Left lobe of liver (tissue), 2 donors: ENCODE data around the gene CETP. TPM values are rescaled to one million over a fixed set of nuclear protein-coding genes. Genes with fewer than 3 reads are reported as not detected.

Experiments
- ATAC-seq: fragments of 200-7000 bp; cut with Tn5 transposase; one replicate; pipeline ENCODE4 v1.9.1; 2020; ENCODE audit warnings: mild to moderate bottlenecking, moderate library complexity
- DNase-seq: peaks from one replicate; pipeline ENCODE4 v3.0.0-alpha.2; 2020; ENCODE audit warnings: low spot score
- total RNA-seq: library from RNA; stranded (reverse); gene quantifications from one replicate; pipeline ENCODE4 v1.2.1, GENCODE V29; 2021
- donor health status: DM: no; HTN: no; CAD: no; lungs with moderate emphysema.
- donor health status: DM: no; HTN: yes; CAD: no.

The CETP gene
- total RNA-seq, 1 donor from 2014 or later: 3.8 TPM

- no peak for DNase-seq
- ATAC-seq: no peak
Measured at GRCh38 chr16:57016301-57016700, 54.6 kb downstream of the CETP start.

- no peak for ATAC-seq
- no peak for DNase-seq
Measured at GRCh38 chr16:57016831-57017230, 55.1 kb downstream of the CETP start.

DNA sequence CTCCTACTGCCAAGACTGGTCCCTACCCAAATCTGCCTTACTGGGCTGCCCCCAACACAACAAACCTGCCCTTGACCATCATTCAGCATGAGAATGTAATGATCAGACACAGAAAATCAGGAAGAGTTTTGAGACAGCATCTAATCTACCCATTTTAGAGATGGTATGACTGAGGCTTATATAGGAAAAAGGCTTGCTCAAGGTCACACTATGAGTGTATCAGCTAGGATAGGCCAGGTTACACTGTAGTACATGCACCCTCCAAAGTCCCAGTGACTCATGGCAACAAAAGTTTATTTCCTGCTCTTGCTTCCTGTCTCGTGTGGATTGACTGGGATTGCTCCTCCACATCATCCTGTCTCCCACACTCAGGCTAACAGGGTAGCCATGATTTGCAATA is 55.5 kb downstream of the CETP start:
- DNase-seq (no peak), ATAC-seq (no peak)

GRCh38 chr16:57019746-57020145 is 58.0 kb downstream of the CETP start:
- DNase-seq: no peak
- ATAC-seq: no peak

GRCh38 chr16:57020651-57021050 is 58.9 kb downstream of the CETP start:
- no peak for DNase-seq
- no peak for ATAC-seq

DNA sequence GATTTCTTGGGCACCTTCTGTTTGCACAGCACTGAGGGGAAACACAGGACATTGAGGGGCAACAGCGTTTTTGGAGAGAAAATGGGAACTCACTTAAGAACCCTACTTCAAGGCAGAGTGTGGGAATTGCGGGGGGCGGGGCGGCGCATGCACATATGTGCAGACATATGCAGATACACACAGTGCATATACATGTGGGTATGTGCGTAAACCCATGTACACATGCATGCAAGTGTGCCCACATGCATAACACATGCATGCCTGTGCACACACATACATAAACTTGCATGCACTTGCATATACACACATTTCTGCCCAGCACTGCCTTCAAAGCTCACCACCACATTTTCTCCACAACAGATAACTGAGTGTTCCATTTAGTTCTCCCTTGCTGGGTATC is 60.0 kb downstream of the CETP start:
- ATAC-seq (no peak), DNase-seq (no peak)

GRCh38 chr16:57022445-57022844 is 60.7 kb downstream of the CETP start:
- DNase-seq (no peak), ATAC-seq (no peak)

DNA sequence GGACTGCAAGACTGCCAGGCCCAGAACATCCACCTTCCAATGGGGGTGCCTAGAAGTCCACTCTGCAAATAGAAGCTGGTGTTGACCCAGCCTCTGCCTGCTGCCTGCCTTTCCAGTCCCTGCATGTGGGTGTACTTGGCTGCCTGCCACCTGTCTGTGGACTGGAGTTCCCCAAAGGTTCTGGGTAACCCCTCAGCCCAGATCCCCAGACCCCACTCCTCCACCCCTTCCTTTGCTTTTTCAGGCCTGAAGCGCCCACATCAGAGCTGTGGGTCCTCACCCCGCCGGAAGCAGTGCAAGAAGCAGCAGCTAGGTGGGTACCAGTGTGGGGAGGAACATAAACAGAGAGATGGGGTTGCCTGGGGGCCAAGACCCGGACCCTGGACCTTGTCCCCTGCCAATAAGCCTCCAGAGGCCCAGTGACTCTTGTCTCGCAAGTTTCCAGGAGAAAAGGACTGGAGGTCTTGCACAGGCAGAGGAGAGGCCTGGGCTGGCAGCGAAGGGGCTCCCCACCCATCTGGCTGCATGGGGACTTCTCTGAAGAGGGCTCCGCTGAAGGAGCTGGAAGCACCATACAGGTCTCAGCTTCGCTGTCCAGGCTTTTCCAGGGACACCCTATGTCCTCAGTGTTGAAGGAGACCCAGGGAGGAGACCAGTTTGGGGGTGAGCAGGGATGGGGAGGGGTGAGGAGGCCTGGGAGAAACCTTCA is 61.9 kb downstream of the CETP start:
- ATAC-seq: no peak
- DNase-seq: no peak

DNA sequence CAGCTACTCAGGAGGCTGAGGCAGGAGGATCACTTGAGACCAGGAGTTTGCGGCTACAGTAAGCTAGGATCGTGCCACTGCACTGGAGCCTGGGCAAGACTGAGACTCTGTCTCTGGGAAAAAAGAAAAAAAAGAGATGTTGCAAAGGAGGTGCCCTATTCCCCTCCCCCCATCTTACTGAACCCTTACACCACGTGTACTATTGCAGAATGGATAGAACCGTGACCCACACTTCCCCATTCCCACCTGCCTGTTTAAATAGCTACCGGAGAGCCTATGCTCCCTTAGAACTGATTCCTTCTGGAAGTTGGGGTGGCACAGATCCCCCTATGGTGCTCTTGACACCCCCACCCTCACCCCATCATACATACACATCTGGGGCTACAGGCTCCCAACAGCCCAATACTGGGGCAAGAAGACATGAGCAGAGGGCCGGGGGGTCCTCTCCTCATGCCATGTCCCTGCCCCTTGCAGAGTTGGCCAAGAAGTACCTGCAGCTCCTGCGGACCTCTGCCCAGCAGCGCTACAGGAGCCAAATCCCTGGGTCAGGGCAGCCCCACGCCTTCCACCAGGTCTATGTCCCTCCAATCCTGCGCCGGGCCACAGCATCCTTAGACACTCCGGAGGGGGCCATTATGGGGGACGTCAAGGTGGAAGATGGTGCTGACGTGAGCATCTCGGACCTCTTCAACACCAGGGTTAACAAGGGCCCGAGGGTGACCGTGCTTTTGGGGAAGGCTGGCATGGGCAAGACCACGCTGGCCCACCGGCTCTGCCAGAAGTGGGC is 63.3 kb downstream of the CETP start:
- ATAC-seq: no peak
- no peak for DNase-seq

GRCh38 chr16:57025941-57026777 is 64.4 kb downstream of the CETP start:
- ATAC-seq (no peak), DNase-seq (no peak)

DNA sequence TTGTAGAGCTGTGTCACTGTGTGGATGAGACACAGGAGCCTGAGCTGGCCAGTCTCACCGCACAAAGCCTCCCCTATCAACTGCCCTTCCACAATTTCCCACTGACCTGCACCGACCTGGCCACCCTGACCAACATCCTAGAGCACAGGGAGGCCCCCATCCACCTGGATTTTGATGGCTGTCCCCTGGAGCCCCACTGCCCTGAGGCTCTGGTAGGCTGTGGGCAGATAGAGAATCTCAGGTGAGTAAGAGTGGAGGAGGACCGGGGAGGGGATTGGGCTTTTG is 65.0 kb downstream of the CETP start:
- DNase-seq: no peak
- ATAC-seq: no peak

DNA sequence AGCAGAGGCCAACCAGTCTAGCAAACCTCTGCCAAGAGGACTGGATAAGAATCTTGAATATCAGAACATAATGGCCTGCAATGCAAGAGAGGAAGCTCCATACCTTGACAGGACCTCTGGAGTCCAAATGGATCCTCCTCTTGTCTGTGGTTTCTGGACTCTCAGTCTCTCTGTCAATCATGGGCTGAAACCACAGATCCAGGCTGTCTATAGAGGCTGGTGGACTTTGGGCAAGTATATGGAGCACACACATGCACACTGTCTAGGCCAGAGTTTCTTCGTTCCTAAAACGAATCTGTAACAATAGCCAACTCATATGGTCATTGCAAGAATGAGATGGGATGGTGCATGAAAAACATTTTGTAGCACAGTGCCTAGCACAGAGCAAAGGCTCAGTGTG is 65.3 kb downstream of the CETP start:
- no peak for ATAC-seq
- DNase-seq: no peak

GRCh38 chr16:57028086-57028485 is 66.3 kb downstream of the CETP start:
- no peak for ATAC-seq
- DNase-seq: no peak

DNA sequence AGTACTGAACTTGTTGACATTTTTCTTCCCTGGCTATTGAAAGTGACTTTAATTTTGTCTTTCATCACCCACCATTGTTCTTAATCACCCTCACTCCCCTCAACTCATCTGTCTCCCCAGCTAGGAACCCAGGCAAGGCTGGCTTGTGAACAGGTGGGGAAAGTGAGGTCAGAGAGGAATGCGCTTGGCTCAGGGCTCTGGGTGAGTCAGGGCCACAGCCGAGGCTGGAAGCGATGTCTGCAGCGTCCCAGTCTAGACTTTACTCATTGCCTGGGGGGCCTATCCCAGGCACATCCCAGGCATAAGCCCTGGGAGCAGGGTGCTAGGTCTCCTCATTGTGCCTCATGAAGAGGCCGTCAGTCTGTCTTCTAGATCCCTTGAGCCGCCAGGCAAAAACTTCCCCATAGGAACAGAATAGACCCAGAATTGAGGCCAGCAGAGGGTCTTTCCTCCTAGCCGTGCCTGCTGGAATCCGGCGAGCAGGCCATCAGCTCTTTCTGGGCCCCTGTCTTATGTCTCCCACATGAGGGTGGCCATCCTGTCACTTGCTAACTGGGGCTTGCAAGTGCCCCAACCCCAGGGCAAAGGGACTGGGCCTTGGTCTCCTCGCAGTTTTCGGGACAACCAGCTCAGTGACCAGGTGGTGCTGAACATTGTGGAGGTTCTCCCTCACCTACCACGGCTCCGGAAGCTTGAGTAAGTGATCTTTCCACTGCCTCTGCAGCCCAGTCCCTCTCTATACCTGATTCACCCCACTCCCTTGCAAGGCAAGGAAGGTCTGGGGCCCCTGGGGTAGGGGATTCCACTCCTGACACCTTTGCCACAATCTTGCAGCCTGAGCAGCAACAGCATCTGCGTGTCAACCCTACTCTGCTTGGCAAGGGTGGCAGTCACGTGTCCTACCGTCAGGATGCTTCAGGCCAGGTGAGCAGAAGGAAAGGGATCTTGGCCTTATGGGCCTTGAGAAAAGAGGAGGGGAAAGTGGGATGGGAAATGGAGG is 67.7 kb downstream of the CETP start:
- ATAC-seq (no peak), DNase-seq (no peak)

DNA sequence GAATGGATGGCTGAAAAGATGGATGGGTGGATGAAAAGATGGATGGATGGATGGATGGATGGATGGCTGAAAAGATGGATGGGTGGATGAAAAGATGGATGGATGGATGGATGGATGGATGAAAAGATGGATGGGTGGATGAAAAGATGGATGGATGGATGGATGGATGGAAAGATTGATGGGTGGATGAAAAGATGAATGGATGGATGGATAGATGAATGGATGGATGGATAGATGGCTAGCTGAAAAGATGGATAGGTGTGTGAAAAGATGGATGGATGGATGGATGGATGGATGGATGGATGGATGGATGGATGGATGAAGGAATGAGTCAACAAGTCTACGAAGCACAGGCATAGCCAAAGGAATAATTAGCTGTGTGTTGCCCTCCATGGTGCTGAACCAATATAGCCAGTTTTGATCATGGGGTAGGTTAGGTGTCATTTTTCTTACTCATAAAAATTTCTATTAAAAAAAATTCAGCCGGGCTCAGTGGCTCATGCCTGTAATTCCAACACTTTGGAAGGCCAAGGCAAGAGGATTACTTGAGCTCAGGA is 68.7 kb downstream of the CETP start:
- no peak for DNase-seq
- no peak for ATAC-seq

DNA sequence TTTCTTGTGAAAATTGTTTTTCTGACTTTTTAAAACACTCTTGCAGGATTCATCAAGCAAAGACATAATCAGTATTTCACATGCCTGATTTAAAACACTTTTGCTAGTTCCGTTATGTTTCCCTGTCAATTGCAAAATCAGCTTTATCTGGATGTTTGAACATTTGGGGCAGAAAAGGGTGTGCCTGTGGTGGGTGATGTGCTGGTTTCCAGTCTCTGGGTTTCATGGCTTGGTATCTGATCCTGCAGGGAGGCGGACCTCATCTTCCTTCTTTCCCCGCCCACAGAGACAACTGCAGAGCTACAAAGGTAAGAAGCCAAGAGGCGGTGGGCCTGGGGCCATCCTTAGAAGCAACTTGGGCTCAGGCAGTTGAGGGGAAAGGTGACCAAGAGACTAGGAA is 69.4 kb downstream of the CETP start:
- DNase-seq (no peak), ATAC-seq (no peak)

- no peak for ATAC-seq
- DNase-seq: no peak
Measured at GRCh38 chr16:57032346-57032745, 70.6 kb downstream of the CETP start.

DNA sequence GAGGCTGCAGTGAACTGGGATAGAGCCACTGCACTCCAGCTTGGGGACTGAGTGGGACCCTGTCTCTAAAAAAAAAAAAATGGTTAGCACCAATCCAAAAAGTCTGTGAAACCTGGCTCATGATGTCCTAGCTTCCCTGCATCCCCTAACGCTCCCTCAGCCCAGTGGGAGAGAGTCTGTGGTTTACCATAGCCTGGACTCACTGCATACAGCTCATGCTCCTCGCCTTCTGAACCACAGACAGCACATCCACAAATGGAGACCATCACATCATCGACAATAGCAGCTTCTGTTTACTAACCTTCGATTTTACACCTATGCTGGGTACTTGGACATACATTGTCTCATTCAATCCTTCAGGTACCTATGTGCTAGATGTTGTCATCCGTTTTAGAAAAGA is 71.2 kb downstream of the CETP start:
- ATAC-seq (no peak), DNase-seq (no peak)
